K562 (cell line): ENCODE results near the gene GALNS. TPM values are rescaled to one million over a fixed set of nuclear protein-coding genes. Genes with fewer than 3 reads are reported as not detected.

ENCODE experiments used
- BCLAF1 ChIP-seq, 2 experiments: fragments of 450-650 bp in 1 of 2; IDR thresholded peaks; 2 replicates each; pipeline ENCODE4 v1.6.1; 2011 to 2017; ENCODE audit warnings: low read depth in 2 of 2, antibody characterized with exemption in 1 of 2, borderline replicate concordance in 1 of 2, low read length in 1 of 2, mild to moderate bottlenecking in 1 of 2, mixed read lengths in 1 of 2; ENCODE audit not compliant: control insufficient read depth in 1 of 2
- CXXC5 ChIP-seq: fragments of 250-450 bp; sonication (Bioruptor Pico); IDR thresholded peaks from 2 replicates; pipeline ENCODE4 v1.8.0; 2022; ENCODE audit warnings: inconsistent platforms, mild to moderate bottlenecking, moderate library complexity
- ILK ChIP-seq: fragments of 450-650 bp; IDR thresholded peaks from 2 replicates; pipeline ENCODE4 v1.6.1; 2016; ENCODE audit warnings: missing genetic modification characterization, low read depth, mild to moderate bottlenecking, missing compliant biosample characterization, moderate library complexity, borderline replicate concordance
- IRF1 ChIP-seq: sonication (generic); formaldehyde crosslinking; IDR thresholded peaks from 2 replicates; pipeline ENCODE4 v1.8.0; 2022; ENCODE audit warnings: missing genetic modification reagents, mild to moderate bottlenecking, borderline replicate concordance
- RERE ChIP-seq: sonication (generic); formaldehyde crosslinking; IDR thresholded peaks from 2 replicates; pipeline ENCODE4 v1.8.0; 2023; ENCODE audit warnings: missing genetic modification reagents, mild to moderate bottlenecking, borderline replicate concordance
- SIX5 ChIP-seq, 2 experiments: IDR thresholded peaks; 2 replicates each; pipeline ENCODE4 v1.6.1; 2011; ENCODE audit warnings: low read length in 2 of 2, borderline replicate concordance in 1 of 2, low read depth in 1 of 2, mild to moderate bottlenecking in 1 of 2, moderate library complexity in 1 of 2; ENCODE audit not compliant: insufficient read depth in 1 of 2
- TCF7L2 ChIP-seq: fragments of 150-350 bp; IDR thresholded peaks from 2 replicates; pipeline ENCODE4 v1.6.1; 2016; ENCODE audit warnings: low read depth, mild to moderate bottlenecking, low read length, moderate library complexity
- ZBTB12 ChIP-seq: fragments of 250-450 bp; sonication (Bioruptor Pico); IDR thresholded peaks from 2 replicates; pipeline ENCODE4 v1.4.0; 2020
- ZBTB34 ChIP-seq: fragments of 250-450 bp; sonication (Bioruptor Pico); IDR thresholded peaks from 2 replicates; pipeline ENCODE4 v1.8.0; 2021; ENCODE audit warnings: mild to moderate bottlenecking, moderate library complexity
- ZNF512 ChIP-seq: IDR thresholded peaks from 2 replicates; pipeline ENCODE4 v1.6.1; 2016; ENCODE audit warnings: missing genetic modification characterization, missing compliant biosample characterization
- polyA plus RNA-seq, 8 experiments: library from polyadenylated mRNA; depleted of rRNA in 4 of 8; stranded (reverse) in 5 of 8; unstranded in 3 of 8; fragments of >200 nt; fragmentation: Nextera tagmentation in 2 of 8; fragmentation: Illumina TruSeq in 1 of 8; extraction: Ambion mirVana in 2 of 8; extraction: Trizol in 1 of 8; gene quantifications; 2 replicates each; pipeline versions ENCODE4 v1.2.1 to v1.2.3, GENCODE V29; 2011 to 2014; ENCODE audit warnings: inconsistent platforms in 1 of 8, missing spikeins in 1 of 8
- total RNA-seq, 7 experiments: library from RNA; depleted of rRNA in 6 of 7; stranded (reverse); fragments of >200 nt in 6 of 7; fragmentation: Illumina TruSeq in 2 of 7; extraction: Trizol in 2 of 7; gene quantifications; 2 replicates each; pipeline versions ENCODE4 v1.2.1 to v1.2.3, GENCODE V29; 2011 to 2021; ENCODE audit warnings: low replicate concordance in 1 of 7

GALNS gene
- total and polyA plus RNA-seq, 9 of the 15 experiments (the other 6 are each of a cell fraction or from before 2014, with no cell fraction given): 0.38 to 13.2 (median 4.3) TPM

- TF ChIP-seq RERE (CRISPR knock-in tag) (no peak), TCF7L2 (no peak), BCLAF1 (IDR thresholded peaks at IDR 0.05; ENCODE audit: borderline replicate concordance in 1 of 2, control insufficient read depth in 1 of 2, low read depth in 2 of 2, low read length in 1 of 2) (no peak), CXXC5 (CRISPR knock-in tag) (peak; percentile 88), IRF1 (CRISPR knock-in tag) (no peak), ILK (tag) (no peak), ZNF512 (no peak), SIX5 (IDR thresholded peaks at IDR 0.05; ENCODE audit: borderline replicate concordance in 1 of 2, insufficient read depth in 1 of 2, low read depth in 1 of 2, low read length in 2 of 2) (no peak), ZBTB12 (no peak), ZBTB34 (CRISPR knock-in tag) (no peak)
These were observed at the start of gene GALNS, which contains the start of gene TRAPPC2L (continued) for GRCh38 chr16:88856828-88857727.
